MM.1S (cell line): ENCODE measurements around the gene SELENOO.

ENCODE experiments used
- CTCF ChIP-seq: fragments of 300-600 bp; sonication (generic); IDR thresholded peaks from 2 replicates; pipeline ENCODE4 v1.5.1; 2016; ENCODE audit warnings: antibody characterized with exemption, low read length, mixed read lengths
- EZH2 ChIP-seq: fragments of 300-600 bp; sonication (generic); optimal IDR thresholded peaks from 2 replicates; pipeline ENCODE3; 2017; ENCODE audit warnings: low read depth, mild to moderate bottlenecking, antibody characterized with exemption, low read length, mixed read lengths
- EZH2phosphoT487 ChIP-seq: fragments of 300-600 bp; sonication (generic); IDR thresholded peaks from 2 replicates; pipeline ENCODE4 v1.6.1; 2018; ENCODE audit warnings: antibody characterized with exemption, low read length

- TF ChIP-seq CTCF (no peak), EZH2 (no peak), EZH2phosphoT487 (no peak)
Measured at GRCh38 chr22:50167689-50168489, 32.9 kb upstream of the SELENOO start.
